Measurements from ENCODE around the gene NOL4L. TPM values are rescaled to one million over a fixed set of nuclear protein-coding genes. Genes with fewer than 3 reads are reported as not detected.

NOL4L gene
- total RNA-seq, 4 donors from 2014 or later: 45.6 to 105 (median 85.9) TPM

DNA sequence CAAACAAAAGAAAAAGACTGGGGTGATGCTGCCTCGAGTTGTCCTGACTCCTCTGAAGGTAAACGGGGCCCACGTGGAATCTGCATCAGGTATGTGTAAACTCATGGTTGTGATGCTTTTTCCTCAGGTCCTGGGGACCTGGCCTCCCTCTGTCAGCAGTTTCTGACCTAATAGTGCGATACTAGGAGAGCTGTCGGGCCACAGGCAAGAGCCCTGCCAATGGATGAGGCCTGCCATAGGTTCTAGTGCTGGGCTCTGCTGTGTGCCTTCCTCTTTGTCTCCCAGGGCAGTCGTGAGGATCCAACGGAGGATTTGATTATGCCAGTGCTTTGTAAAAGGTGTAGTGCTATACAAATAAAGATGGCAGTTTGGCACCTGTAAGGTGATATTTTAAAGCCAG is 155.8 kb downstream of the NOL4L start:
- TF ChIP-seq EP300 (IDR thresholded peaks at IDR 0.05; ENCODE audit: low read depth): no peak
- TF ChIP-seq POLR2AphosphoS5 (IDR thresholded peaks at IDR 0.05): no peak
- no peak for TF ChIP-seq CTCF (IDR thresholded peaks at IDR 0.05)
- no peak for TF ChIP-seq POLR2A (IDR thresholded peaks at IDR 0.05)
- Histone ChIP-seq H3K27ac (no peak overlapping the region), H3K4me1 (no peaks in the 10 kb centered on the region), H3K27me3 (no peaks in the 10 kb centered on the region), H3K36me3 (peaks cover 0 to 47% (median 23%) of the 10 kb centered on the region in 4 donors), H3K9me3 (no peaks in the 10 kb centered on the region), H3K4me3 (no peak overlapping the region)
- intact Hi-C loops (cut with DNase I; ENCODE audit: low total_unique reads): no loop called here
- in situ Hi-C loops (cut with MboI; ENCODE audit: low pct_ligation_motif_present in 1 of 4, low pct_unique_long_range_greater_than_20kb in 1 of 4, low sequenced_read_pairs in 3 of 4): no loop called here
- DNase-seq: no peak
- 92 to 100% methylated on average over 1 to 7 of the region's 7 CpGs for WGBS, 2 donors (ENCODE audit: low coverage in 1 of 2)

- in situ Hi-C loops (cut with MboI; ENCODE audit: low pct_ligation_motif_present in 1 of 4, low pct_unique_long_range_greater_than_20kb in 1 of 4, low sequenced_read_pairs in 3 of 4) (no loop called here), intact Hi-C loops (cut with DNase I; ENCODE audit: low total_unique reads) (no loop called here)
- Histone ChIP-seq H3K4me3 (no peak overlapping the region), H3K36me3 (peaks cover 0 to 35% (median 18%) of the 10 kb centered on the region in 4 donors), H3K4me1 (no peaks in the 10 kb centered on the region), H3K27me3 (no peaks in the 10 kb centered on the region), H3K27ac (no peak overlapping the region), H3K9me3 (no peaks in the 10 kb centered on the region)
- 92 to 100% methylated on average over 1 to 6 of the region's 6 CpGs for whole genome bisulfite sequencing, 2 donors (ENCODE audit: low coverage in 1 of 2)
- no peak for DNase-seq
- TF ChIP-seq POLR2A (IDR thresholded peaks at IDR 0.05) (no peak), EP300 (IDR thresholded peaks at IDR 0.05; ENCODE audit: low read depth) (no peak), POLR2AphosphoS5 (IDR thresholded peaks at IDR 0.05) (no peak), CTCF (IDR thresholded peaks at IDR 0.05) (no peak)
Measured at GRCh38 chr20:32427996-32428395, 157.1 kb downstream of the NOL4L start.

DNA sequence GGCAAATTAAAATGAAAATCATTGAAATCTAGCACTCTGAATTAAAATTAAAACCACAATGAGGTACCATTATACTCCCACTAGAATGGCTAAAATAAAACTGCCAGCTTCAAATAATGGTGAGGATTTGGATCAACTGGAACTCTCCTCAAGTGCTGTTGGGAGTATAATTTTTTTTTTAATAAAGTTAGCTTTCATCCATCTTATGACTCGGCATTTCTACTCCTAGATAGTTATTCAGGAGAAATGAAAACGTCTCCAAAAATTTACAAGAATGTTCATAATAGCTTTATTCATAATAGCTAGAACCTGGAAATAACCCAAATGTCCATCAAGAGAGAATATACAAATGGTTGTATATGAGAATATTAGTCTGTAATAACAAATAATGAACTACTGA is 163.8 kb downstream of the NOL4L start:
- intact Hi-C loops (cut with DNase I; ENCODE audit: low total_unique reads): no loop called here
- 43 to 73% methylated on average over 2 of the region's 2 CpGs for WGBS, 2 donors (ENCODE audit: low coverage in 1 of 2)
- H3K4me3 ChIP-seq: no peak overlapping the region
- peaks cover 0 to 8% (median 0%) of the 10 kb centered on the region in 4 donors for H3K4me1 ChIP-seq
- no peak for TF ChIP-seq POLR2A (IDR thresholded peaks at IDR 0.05)
- H3K27ac ChIP-seq: no peak overlapping the region
- DNase-seq: no peak
- H3K36me3 ChIP-seq: no peaks in the 10 kb centered on the region
- H3K9me3 ChIP-seq: no peaks in the 10 kb centered on the region
- in situ Hi-C loops (cut with MboI; ENCODE audit: low pct_ligation_motif_present in 1 of 4, low pct_unique_long_range_greater_than_20kb in 1 of 4, low sequenced_read_pairs in 3 of 4): no loop called here
- no peaks in the 10 kb centered on the region for H3K27me3 ChIP-seq

DNA sequence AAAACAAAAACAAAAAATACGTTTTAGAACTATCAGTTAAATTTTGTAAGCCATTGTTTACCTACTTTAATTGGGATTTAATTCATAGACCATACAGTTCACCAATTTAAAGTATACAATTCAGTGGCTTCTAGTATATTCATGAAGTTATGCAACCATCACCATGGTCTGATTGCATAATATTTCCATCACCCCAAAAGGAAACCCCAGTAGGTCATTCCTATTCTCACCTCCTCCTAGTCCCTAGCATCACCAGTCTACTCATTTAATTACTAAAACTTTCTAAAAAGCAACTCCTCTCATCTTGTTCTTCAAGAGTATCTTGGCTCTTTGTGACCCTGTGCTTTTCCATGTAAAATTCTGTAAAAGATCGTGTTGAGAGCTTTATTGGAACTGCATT is 166.8 kb downstream of the NOL4L start:
- Histone ChIP-seq H3K36me3 (no peaks in the 10 kb centered on the region), H3K9me3 (no peaks in the 10 kb centered on the region), H3K4me3 (no peak overlapping the region), H3K4me1 (peaks cover 0 to 24% (median 0%) of the 10 kb centered on the region in 4 donors), H3K27ac (no peak overlapping the region), H3K27me3 (no peaks in the 10 kb centered on the region)
- in situ Hi-C loops (cut with MboI; ENCODE audit: low pct_ligation_motif_present in 1 of 4, low pct_unique_long_range_greater_than_20kb in 1 of 4, low sequenced_read_pairs in 3 of 4): no loop called here
- TF ChIP-seq EP300 (IDR thresholded peaks at IDR 0.05; ENCODE audit: low read depth) (no peak), CTCF (IDR thresholded peaks at IDR 0.05) (no peak), POLR2AphosphoS5 (IDR thresholded peaks at IDR 0.05) (no peak), POLR2A (IDR thresholded peaks at IDR 0.05) (no peak)
- WGBS, 2 donors (ENCODE audit: low coverage in 1 of 2): 69 to 83% methylated on average over 2 of the region's 2 CpGs
- intact Hi-C loops (cut with DNase I; ENCODE audit: low total_unique reads): no loop called here
- no peak for DNase-seq

GRCh38 chr20:32416206-32416605 is 168.9 kb downstream of the NOL4L start:
- in situ Hi-C loops (cut with MboI; ENCODE audit: low pct_ligation_motif_present in 1 of 4, low pct_unique_long_range_greater_than_20kb in 1 of 4, low sequenced_read_pairs in 3 of 4): no loop called here
- no peak for DNase-seq
- TF ChIP-seq POLR2AphosphoS5 (IDR thresholded peaks at IDR 0.05): no peak
- TF ChIP-seq POLR2A (IDR thresholded peaks at IDR 0.05): no peak
- no peak for TF ChIP-seq EP300 (IDR thresholded peaks at IDR 0.05; ENCODE audit: low read depth)
- no peak for TF ChIP-seq CTCF (IDR thresholded peaks at IDR 0.05)
- Histone ChIP-seq H3K36me3 (no peaks in the 10 kb centered on the region), H3K4me3 (no peak overlapping the region), H3K27me3 (no peaks in the 10 kb centered on the region), H3K27ac (no peak overlapping the region), H3K9me3 (no peaks in the 10 kb centered on the region), H3K4me1 (peaks cover 0 to 24% (median 2%) of the 10 kb centered on the region in 4 donors)
- intact Hi-C loops (cut with DNase I; ENCODE audit: low total_unique reads): no loop called here
- WGBS, 2 donors (ENCODE audit: low coverage in 1 of 2): 83 to 94% methylated on average over 2 of the region's 2 CpGs
